Fibroblast of lung (primary cell): ENCODE results near the gene CNTROB. TPM values are rescaled to one million over a fixed set of nuclear protein-coding genes. Genes with fewer than 3 reads are reported as not detected.
A peak's percentile ranks its signal among the peaks of the same experiment; 100 is the strongest.

Source experiments
- DNase-seq, 2 donors: peaks; one replicate each; pipeline versions ENCODE4 v3.0.0 to v3.0.0-alpha.2; 2010; ENCODE audit warnings: low read depth in 2 of 2
- H2AFZ ChIP-seq: 2 replicates; pipeline ENCODE4 v1.5.1; 2012; ENCODE audit warnings: low read length, control low read depth, inconsistent platforms
- H3K27ac ChIP-seq: 2 replicates; pipeline ENCODE4 v1.5.1; 2011; ENCODE audit warnings: low read length, control low read depth; ENCODE audit not compliant: insufficient read depth
- H3K27me3 ChIP-seq: 2 replicates; pipeline ENCODE4 v1.5.1; 2011; ENCODE audit warnings: mild to moderate bottlenecking, low read length; ENCODE audit not compliant: control insufficient read depth, insufficient read depth
- H3K36me3 ChIP-seq: 2 replicates; pipeline ENCODE4 v1.5.1; 2011; ENCODE audit warnings: low read length; ENCODE audit not compliant: control insufficient read depth, insufficient read depth
- H3K4me1 ChIP-seq: 2 replicates; pipeline ENCODE4 v1.5.1; 2011; ENCODE audit warnings: low read length; ENCODE audit not compliant: control insufficient read depth, insufficient read depth; ENCODE audit errors: extremely low read depth
- H3K4me2 ChIP-seq: 2 replicates; pipeline ENCODE4 v1.5.1; 2011; ENCODE audit warnings: low read length, control low read depth; ENCODE audit not compliant: insufficient read depth; ENCODE audit errors: extremely low read depth
- H3K4me3 ChIP-seq, 4 experiments: fragments of 200-600 bp in 1 of 4; sonication (generic) in 1 of 4; replicated peaks in 1 of 4; 2 replicates each; pipeline ENCODE4 v1.5.1; 2011 to 2016; ENCODE audit warnings: low read length in 4 of 4, low read depth in 3 of 4, mild to moderate bottlenecking in 3 of 4, control low read depth in 2 of 4, inconsistent platforms in 1 of 4, mixed read lengths in 1 of 4; ENCODE audit not compliant: insufficient read depth in 1 of 4; ENCODE audit errors: control extremely low read depth in 1 of 4
- H3K79me2 ChIP-seq: 2 replicates; pipeline ENCODE4 v1.5.1; 2012; ENCODE audit warnings: mild to moderate bottlenecking, low read length, inconsistent platforms; ENCODE audit not compliant: control insufficient read depth, insufficient read depth
- H3K9ac ChIP-seq: 2 replicates; pipeline ENCODE4 v1.5.1; 2011; ENCODE audit warnings: mild to moderate bottlenecking, low read length, control low read depth; ENCODE audit not compliant: insufficient read depth
- H3K9me3 ChIP-seq: 2 replicates; pipeline ENCODE4 v1.5.1; 2012; ENCODE audit warnings: low read depth, low read length; ENCODE audit not compliant: control insufficient read depth, insufficient read depth
- H4K20me1 ChIP-seq: 2 replicates; pipeline ENCODE4 v1.5.1; 2011; ENCODE audit warnings: low read length; ENCODE audit not compliant: control insufficient read depth, insufficient read depth; ENCODE audit errors: extremely low read depth
- CTCF ChIP-seq, 2 donors: IDR thresholded peaks in 1 of 2; conservative IDR thresholded peaks in 1 of 2; 1 replicate in 1 of 2; 2 replicates in 1 of 2; pipeline ENCODE4 v1.5.1; 2011 to 2012; ENCODE audit warnings: low read length in 2 of 2, control low read depth in 1 of 2, inconsistent platforms in 1 of 2, low read depth in 1 of 2, mild to moderate bottlenecking in 1 of 2
- EZH2 ChIP-seq: IDR thresholded peaks from 2 replicates; pipeline ENCODE4 v1.5.1; 2012; ENCODE audit warnings: low read length, control low read depth, mild to moderate bottlenecking; ENCODE audit errors: missing control alignments
- polyA plus RNA-seq, 2 donors: library from polyadenylated mRNA; depleted of rRNA in 1 of 2; stranded (reverse) in 1 of 2; unstranded in 1 of 2; fragments of >200 nt; gene quantifications; 2 replicates each; pipeline ENCODE4 v1.2.1, GENCODE V29; 2011 to 2012; ENCODE audit warnings: missing spikeins in 1 of 2
- total RNA-seq: library from RNA; depleted of rRNA; stranded (reverse); fragments of >200 nt; gene quantifications from 2 replicates; pipeline ENCODE4 v1.2.1, GENCODE V29; 2014

CNTROB gene
- total and polyA plus RNA-seq, 2 donors (not counting 1 experiment from before 2014, with no cell fraction given), result 12.6 to 17.2 TPM

- no peak overlapping the region for H3K4me3 ChIP-seq
- H3K79me2 ChIP-seq, result no peaks in the 10 kb centered on the region
- no peak overlapping the region for H3K9ac ChIP-seq
- no peak for DNase-seq
- no peak overlapping the region for H2AFZ ChIP-seq
- no peaks in the 10 kb centered on the region for H3K36me3 ChIP-seq
- H3K4me2 ChIP-seq, result no peak overlapping the region
- no peak for TF ChIP-seq CTCF (conservative IDR thresholded peaks at IDR 0.05 in 1 of 2, IDR thresholded peaks at IDR 0.05 in 1 of 2; ENCODE audit: low read depth in 1 of 2, low read length in 2 of 2)
- TF ChIP-seq EZH2, result no peak
- no peaks in the 10 kb centered on the region for H3K4me1 ChIP-seq
- H4K20me1 ChIP-seq, result no peaks in the 10 kb centered on the region
- no peaks in the 10 kb centered on the region for H3K27me3 ChIP-seq
- H3K27ac ChIP-seq, result no peak overlapping the region
- no peaks in the 10 kb centered on the region for H3K9me3 ChIP-seq
These were observed 39.6 kb downstream of the CNTROB start for GRCh38 chr17:7971651-7972050.

GRCh38 chr17:7972131-7972785 lies 40.3 kb downstream of the CNTROB start:
- Histone ChIP-seq H3K4me1 (no peaks in the 10 kb centered on the region), H3K27ac (no peak overlapping the region), H3K4me2 (no peak overlapping the region), H2AFZ (no peak overlapping the region), H4K20me1 (no peaks in the 10 kb centered on the region), H3K9ac (no peak overlapping the region), H3K27me3 (no peaks in the 10 kb centered on the region), H3K4me3 (no peak overlapping the region), H3K9me3 (no peaks in the 10 kb centered on the region), H3K36me3 (no peaks in the 10 kb centered on the region), H3K79me2 (no peaks in the 10 kb centered on the region)
- TF ChIP-seq CTCF (conservative IDR thresholded peaks at IDR 0.05 in 1 of 2, IDR thresholded peaks at IDR 0.05 in 1 of 2; ENCODE audit: low read depth in 1 of 2, low read length in 2 of 2), result peak in 1 of 2 donors; percentile 19
- TF ChIP-seq EZH2, result no peak
- peak in 1 of 2 donors; percentile 13 for DNase-seq

- no peaks in the 10 kb centered on the region for H3K27me3 ChIP-seq
- no peaks in the 10 kb centered on the region for H3K79me2 ChIP-seq
- H3K9ac ChIP-seq, result no peak overlapping the region
- no peaks in the 10 kb centered on the region for H4K20me1 ChIP-seq
- DNase-seq, result no peak
- H3K4me1 ChIP-seq, result no peaks in the 10 kb centered on the region
- no peak overlapping the region for H3K4me3 ChIP-seq
- H3K4me2 ChIP-seq, result no peak overlapping the region
- TF ChIP-seq CTCF (conservative IDR thresholded peaks at IDR 0.05 in 1 of 2, IDR thresholded peaks at IDR 0.05 in 1 of 2; ENCODE audit: low read depth in 1 of 2, low read length in 2 of 2) (no peak), EZH2 (no peak)
- no peaks in the 10 kb centered on the region for H3K36me3 ChIP-seq
- no peaks in the 10 kb centered on the region for H3K9me3 ChIP-seq
- H3K27ac ChIP-seq, result no peak overlapping the region
- no peak overlapping the region for H2AFZ ChIP-seq
These were observed 42.7 kb downstream of the CNTROB start for GRCh38 chr17:7974638-7975131.
